Right lobe of liver (tissue), 4 donors: ENCODE data around the gene FBXL13.

Experiments used
- CTCF ChIP-seq, 4 donors: fragments of 200-600 bp in 3 of 4; fragments of 450-650 bp in 1 of 4; IDR thresholded peaks; one replicate each; pipeline versions ENCODE4 v1.5.1 to v1.8.0; 2016 to 2022; ENCODE audit warnings: antibody characterized with exemption in 4 of 4, mild to moderate bottlenecking in 2 of 4
- POLR2A ChIP-seq: fragments of 450-650 bp; IDR thresholded peaks from one replicate; pipeline ENCODE4 v1.6.1; 2017; ENCODE audit warnings: antibody characterized with exemption, mild to moderate bottlenecking
- donor health status: DM: no; HTN: no; CAD: no.
- donor health status: DM: no; HTN: no; CAD: no.
- donor health status: DM: no; HTN: yes; CAD: no.

GRCh38 chr7:102934239-102934638 lies 140.4 kb downstream of the FBXL13 start:
- TF ChIP-seq CTCF (IDR thresholded peaks at IDR 0.05) = no peak
- TF ChIP-seq POLR2A = no peak
